HG03378 (cell line): ENCODE results near the gene CNTNAP2.

Experiments used
- ATAC-seq: cut with Tn5 transposase; IDR thresholded peaks from one replicate; pipeline ENCODE4 v1.9.1; 2021; ENCODE audit warnings: mild to moderate bottlenecking, moderate library complexity; ENCODE audit not compliant: unreplicated experiment

CNTNAP2 gene

GRCh38 chr7:147869456-147869855 is 1752.9 kb downstream of the CNTNAP2 start:
- ATAC-seq = no peak

GRCh38 chr7:147878912-147879661 is 1762.5 kb downstream of the CNTNAP2 start:
- ATAC-seq = no peak

- no peak for ATAC-seq
These were observed 1769.3 kb downstream of the CNTNAP2 start for GRCh38 chr7:147885869-147886268.

- no peak for ATAC-seq
These were observed 1777.7 kb downstream of the CNTNAP2 start for GRCh38 chr7:147894271-147894670.

- no peak for ATAC-seq
These were observed 1779.5 kb downstream of the CNTNAP2 start for GRCh38 chr7:147896121-147896520.

- no peak for ATAC-seq
These were observed 1787.1 kb downstream of the CNTNAP2 start for GRCh38 chr7:147903536-147904218.

GRCh38 chr7:147904219-147904576 is 1787.6 kb downstream of the CNTNAP2 start:
- ATAC-seq = no peak

- no peak for ATAC-seq
These were observed 1793.0 kb downstream of the CNTNAP2 start for GRCh38 chr7:147909431-147910148.

- no peak for ATAC-seq
These were observed 1794.6 kb downstream of the CNTNAP2 start for GRCh38 chr7:147911201-147911601.

GRCh38 chr7:147912291-147912690 is 1795.7 kb downstream of the CNTNAP2 start:
- no peak for ATAC-seq

GRCh38 chr7:147912946-147913638 is 1796.5 kb downstream of the CNTNAP2 start:
- no peak for ATAC-seq

GRCh38 chr7:147915781-147916180 is 1799.2 kb downstream of the CNTNAP2 start:
- no peak for ATAC-seq

GRCh38 chr7:147916573-147916972 is 1800.0 kb downstream of the CNTNAP2 start:
- ATAC-seq = no peak

GRCh38 chr7:147923841-147924240 is 1807.2 kb downstream of the CNTNAP2 start:
- no peak for ATAC-seq

- no peak for ATAC-seq
These were observed 1820.8 kb downstream of the CNTNAP2 start for GRCh38 chr7:147937428-147937827.

- no peak for ATAC-seq
These were observed 1824.8 kb downstream of the CNTNAP2 start for GRCh38 chr7:147941381-147941780.

- no peak for ATAC-seq
These were observed 1827.7 kb downstream of the CNTNAP2 start for GRCh38 chr7:147944321-147944720.

- ATAC-seq = no peak
These were observed 1836.3 kb downstream of the CNTNAP2 start for GRCh38 chr7:147952918-147953317.

GRCh38 chr7:147968046-147968610 is 1851.5 kb downstream of the CNTNAP2 start:
- no peak for ATAC-seq

GRCh38 chr7:147971606-147972110 is 1855.1 kb downstream of the CNTNAP2 start:
- no peak for ATAC-seq

GRCh38 chr7:147978201-147978600 is 1861.6 kb downstream of the CNTNAP2 start:
- no peak for ATAC-seq
